ENCODE data around the gene CANT1. TPM values are rescaled to one million over a fixed set of nuclear protein-coding genes. Genes with fewer than 3 reads are reported as not detected.
A peak's percentile ranks its signal among the peaks of the same experiment; 100 is the strongest.

The CANT1 gene
- total and polyA plus RNA-seq, 2 of the 13 experiments (the other 11 are each of a cell fraction or from before 2014, with no cell fraction given): 34.1 to 42.1 TPM

DNA sequence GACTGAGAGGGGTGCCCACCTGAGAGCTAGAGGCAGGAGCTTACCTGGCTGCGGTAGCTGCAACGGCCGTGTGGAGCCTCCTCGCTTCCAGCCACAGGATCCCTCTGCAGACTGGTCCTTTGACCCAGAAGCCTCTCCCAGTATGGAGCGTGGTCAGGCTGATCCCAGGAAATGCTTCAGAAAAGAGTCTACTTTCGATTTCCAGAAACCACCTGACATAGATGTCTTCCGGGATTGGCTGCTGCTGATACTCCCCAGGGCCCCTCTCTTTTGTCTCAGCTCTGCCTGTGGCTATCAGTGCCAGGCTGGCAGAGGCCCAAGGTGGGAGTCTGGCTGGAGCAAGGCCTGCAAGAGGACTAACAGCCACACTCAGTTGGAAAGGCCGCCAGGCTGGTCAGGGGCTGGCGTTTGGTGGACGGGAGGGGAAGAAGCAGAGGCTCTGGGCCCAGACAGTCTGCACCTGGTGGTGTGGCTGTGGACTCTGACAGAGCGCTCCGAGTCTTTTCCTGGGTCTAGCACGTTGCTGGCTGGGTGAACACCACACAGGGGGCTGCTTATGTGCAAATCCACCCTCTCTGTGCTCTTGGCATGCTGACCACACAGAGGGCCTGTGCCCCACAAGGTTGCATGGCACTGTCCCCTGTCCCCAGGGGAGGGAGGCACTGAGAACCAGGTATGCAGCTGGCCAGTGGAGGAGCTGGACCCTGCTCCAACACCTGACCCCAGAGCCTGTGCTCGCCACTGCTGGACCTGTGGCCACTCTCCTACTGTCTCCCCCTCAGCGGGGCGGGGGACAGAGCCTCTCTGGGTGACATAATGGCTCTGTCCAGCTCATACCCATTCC, 29.6 kb downstream of the CANT1 start, which contains the start of gene LGALS3BP (continued):
- TF ChIP-seq ZNF20 (CRISPR knock-in tag; IDR thresholded peaks at IDR 0.05): no peak
- TF ChIP-seq, protein P1, sequence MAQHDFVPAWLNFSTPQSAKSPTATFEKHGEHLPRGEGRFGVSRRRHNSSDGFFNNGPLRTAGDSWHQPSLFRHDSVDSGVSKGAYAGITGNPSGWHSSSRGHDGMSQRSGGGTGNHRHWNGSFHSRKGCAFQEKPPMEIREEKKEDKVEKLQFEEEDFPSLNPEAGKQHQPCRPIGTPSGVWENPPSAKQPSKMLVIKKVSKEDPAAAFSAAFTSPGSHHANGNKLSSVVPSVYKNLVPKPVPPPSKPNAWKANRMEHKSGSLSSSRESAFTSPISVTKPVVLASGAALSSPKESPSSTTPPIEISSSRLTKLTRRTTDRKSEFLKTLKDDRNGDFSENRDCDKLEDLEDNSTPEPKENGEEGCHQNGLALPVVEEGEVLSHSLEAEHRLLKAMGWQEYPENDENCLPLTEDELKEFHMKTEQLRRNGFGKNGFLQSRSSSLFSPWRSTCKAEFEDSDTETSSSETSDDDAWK (CRISPR knock-in tag; IDR thresholded peaks at IDR 0.05): no peak
- 0 out of 2 replicates have a peak, but pooled peaks have one; percentile 4 for TF ChIP-seq MTA1 (CRISPR knock-in tag; IDR thresholded peaks at IDR 0.05; ENCODE audit: borderline replicate concordance)
- TF ChIP-seq ZNF713 (CRISPR knock-in tag; IDR thresholded peaks at IDR 0.05): no peak
- TF ChIP-seq, protein P2, sequence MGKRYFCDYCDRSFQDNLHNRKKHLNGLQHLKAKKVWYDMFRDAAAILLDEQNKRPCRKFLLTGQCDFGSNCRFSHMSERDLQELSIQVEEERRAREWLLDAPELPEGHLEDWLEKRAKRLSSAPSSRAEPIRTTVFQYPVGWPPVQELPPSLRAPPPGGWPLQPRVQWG (CRISPR knock-in tag; IDR thresholded peaks at IDR 0.05; ENCODE audit: borderline replicate concordance, low read depth): no peak
- TF ChIP-seq YEATS4 (CRISPR knock-in tag; IDR thresholded peaks at IDR 0.05; ENCODE audit: borderline replicate concordance): peak; percentile 77
- peak; percentile 92 for TF ChIP-seq ARNT2 (CRISPR knock-in tag; IDR thresholded peaks at IDR 0.05; ENCODE audit: low read depth)
- TF ChIP-seq NCOA1 (CRISPR knock-in tag; IDR thresholded peaks at IDR 0.05): peak; percentile 92
- no peak for TF ChIP-seq TCF12 (IDR thresholded peaks at IDR 0.05)
- TF ChIP-seq TCF12 (CRISPR knock-in tag; IDR thresholded peaks at IDR 0.05): no peak; the same call in 1 of the 2 replicates
- TF ChIP-seq, protein P3, sequence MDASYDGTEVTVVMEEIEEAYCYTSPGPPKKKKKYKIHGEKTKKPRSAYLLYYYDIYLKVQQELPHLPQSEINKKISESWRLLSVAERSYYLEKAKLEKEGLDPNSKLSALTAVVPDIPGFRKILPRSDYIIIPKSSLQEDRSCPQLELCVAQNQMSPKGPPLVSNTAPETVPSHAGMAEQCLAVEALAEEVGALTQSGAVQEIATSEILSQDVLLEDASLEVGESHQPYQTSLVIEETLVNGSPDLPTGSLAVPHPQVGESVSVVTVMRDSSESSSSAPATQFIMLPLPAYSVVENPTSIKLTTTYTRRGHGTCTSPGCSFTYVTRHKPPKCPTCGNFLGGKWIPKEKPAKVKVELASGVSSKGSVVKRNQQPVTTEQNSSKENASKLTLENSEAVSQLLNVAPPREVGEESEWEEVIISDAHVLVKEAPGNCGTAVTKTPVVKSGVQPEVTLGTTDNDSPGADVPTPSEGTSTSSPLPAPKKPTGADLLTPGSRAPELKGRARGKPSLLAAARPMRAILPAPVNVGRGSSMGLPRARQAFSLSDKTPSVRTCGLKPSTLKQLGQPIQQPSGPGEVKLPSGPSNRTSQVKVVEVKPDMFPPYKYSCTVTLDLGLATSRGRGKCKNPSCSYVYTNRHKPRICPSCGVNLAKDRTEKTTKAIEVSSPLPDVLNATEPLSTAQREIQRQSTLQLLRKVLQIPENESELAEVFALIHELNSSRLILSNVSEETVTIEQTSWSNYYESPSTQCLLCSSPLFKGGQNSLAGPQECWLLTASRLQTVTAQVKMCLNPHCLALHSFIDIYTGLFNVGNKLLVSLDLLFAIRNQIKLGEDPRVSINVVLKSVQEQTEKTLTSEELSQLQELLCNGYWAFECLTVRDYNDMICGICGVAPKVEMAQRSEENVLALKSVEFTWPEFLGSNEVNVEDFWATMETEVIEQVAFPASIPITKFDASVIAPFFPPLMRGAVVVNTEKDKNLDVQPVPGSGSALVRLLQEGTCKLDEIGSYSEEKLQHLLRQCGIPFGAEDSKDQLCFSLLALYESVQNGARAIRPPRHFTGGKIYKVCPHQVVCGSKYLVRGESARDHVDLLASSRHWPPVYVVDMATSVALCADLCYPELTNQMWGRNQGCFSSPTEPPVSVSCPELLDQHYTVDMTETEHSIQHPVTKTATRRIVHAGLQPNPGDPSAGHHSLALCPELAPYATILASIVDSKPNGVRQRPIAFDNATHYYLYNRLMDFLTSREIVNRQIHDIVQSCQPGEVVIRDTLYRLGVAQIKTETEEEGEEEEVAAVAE (CRISPR knock-in tag; IDR thresholded peaks at IDR 0.05; ENCODE audit: borderline replicate concordance): peak; percentile 83
- no peak for TF ChIP-seq CAMTA2 (CRISPR knock-in tag; IDR thresholded peaks at IDR 0.05; ENCODE audit: borderline replicate concordance)
- TF ChIP-seq MAFF (IDR thresholded peaks at IDR 0.05; ENCODE audit: low read depth, low read length): no peak
- TF ChIP-seq THAP11 (CRISPR knock-in tag; IDR thresholded peaks at IDR 0.05): peak; percentile 86
- peak; percentile 2; the same call in 1 of the 2 replicates for TF ChIP-seq HES4 (CRISPR knock-in tag; IDR thresholded peaks at IDR 0.05; ENCODE audit: borderline replicate concordance)
- TF ChIP-seq ZKSCAN5 (CRISPR knock-in tag; IDR thresholded peaks at IDR 0.05): no peak; the same call in 1 of the 2 replicates
- TF ChIP-seq DR1 (CRISPR knock-in tag; IDR thresholded peaks at IDR 0.05): peak; percentile 70; the same call in 1 of the 2 replicates
